Activated T-helper 1 cell treated with anti-CD3 and anti-CD28 coated beads, Interleukin-2, amount 50 U/mL, for 16 hours (primary cell): ENCODE data around the gene PLCL2.
A peak's percentile ranks its signal among the peaks of the same experiment; 100 is the strongest.

Experiments used
- DNase-seq, 2 donors: peaks; one replicate each; pipeline ENCODE4 v3.0.0-alpha.2; 2020; ENCODE audit warnings: low read depth in 1 of 2, low spot score in 1 of 2

Gene PLCL2

DNA sequence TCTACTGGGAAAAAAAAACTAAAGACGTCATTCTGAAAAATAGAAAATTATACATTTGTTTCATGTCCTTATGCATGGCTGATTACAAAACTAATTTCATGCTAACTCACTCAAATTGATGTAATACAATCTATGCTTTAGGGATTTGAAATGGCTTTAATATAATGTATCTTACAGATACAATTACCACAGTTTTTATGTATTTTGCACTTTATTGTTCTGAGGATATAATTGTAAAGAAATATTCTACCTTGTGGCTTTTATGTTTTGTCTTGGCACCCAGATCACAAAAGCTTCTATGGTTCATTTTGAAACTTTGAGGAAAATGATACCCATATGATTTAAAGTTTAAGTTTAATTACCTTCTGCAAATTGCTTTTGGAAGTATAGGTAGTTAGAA lies 122.5 kb downstream of the PLCL2 start:
- DNase-seq = no peak

DNA sequence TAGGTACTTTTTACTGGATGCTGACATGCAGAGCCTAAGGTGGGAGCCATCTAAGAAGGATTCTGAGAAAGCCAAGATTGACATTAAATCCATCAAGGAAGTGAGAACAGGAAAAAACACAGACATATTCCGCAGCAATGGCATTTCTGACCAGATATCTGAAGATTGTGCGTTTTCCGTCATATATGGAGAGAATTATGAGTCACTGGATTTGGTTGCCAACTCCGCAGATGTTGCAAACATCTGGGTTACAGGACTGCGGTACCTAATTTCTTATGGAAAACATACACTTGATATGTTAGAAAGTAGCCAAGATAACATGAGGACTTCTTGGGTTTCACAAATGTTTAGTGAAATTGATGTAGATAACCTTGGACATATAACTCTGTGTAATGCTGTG lies 125.1 kb downstream of the PLCL2 start:
- DNase-seq = no peak

- DNase-seq = no peak
Observed at GRCh38 chr3:17011728-17012338, 127.1 kb downstream of the PLCL2 start.

DNA sequence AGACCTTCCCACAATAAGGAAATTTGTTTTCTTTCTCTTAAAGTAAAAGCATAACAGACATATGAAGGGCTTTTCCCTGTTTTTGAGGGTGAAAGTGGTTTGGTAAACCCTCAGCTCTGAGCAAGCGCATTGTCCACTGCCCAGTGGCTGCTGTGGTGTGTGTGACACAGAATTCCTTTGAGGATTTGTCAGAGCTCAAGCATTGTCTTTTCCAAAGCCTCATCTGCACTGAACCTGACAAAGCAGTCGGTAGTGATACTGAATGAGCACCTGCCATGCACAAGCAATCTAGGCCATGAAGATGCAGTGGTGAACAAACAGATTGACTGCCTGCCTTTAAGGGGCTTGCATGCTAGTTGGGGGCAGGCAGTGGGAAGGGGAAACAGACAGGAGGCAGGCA lies 128.3 kb downstream of the PLCL2 start:
- DNase-seq = no peak

DNA sequence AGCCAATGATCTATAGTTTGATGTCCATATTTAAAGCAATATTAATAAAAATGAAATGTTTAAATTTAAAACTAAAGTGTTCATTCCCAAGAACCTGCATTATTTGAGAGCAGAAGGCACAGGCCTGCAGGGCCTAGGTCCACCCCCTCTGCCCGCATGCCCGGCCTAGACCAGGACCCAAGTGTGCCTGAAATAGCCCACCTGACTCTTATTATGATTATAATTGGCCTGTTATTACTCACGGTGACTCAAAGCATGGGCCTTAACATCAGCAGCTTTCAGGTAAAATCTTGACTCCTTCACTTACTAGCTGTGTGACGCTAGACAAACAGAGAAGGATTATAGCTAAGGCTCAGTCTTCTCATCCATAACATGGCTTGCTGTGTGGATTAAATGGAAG lies 128.8 kb downstream of the PLCL2 start:
- DNase-seq = no peak

DNA sequence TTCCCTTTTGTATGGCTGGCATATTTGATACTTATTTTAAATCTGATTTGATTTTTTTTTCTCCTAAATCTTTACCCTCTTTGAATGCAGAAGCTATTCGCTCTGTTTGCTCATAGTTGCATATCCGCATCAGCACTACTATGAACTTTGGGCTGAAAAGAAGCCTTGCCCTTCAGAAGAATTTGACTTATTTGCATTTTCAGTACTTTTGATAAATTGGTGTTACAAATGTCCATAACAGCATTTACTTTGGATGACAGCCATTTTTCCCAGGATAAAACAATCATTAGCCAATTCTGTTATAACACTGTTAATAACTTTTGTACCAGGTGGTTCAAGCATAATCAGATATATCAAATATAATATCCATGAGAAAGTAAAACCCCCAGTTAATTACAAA lies 129.5 kb downstream of the PLCL2 start:
- no peak for DNase-seq

DNA sequence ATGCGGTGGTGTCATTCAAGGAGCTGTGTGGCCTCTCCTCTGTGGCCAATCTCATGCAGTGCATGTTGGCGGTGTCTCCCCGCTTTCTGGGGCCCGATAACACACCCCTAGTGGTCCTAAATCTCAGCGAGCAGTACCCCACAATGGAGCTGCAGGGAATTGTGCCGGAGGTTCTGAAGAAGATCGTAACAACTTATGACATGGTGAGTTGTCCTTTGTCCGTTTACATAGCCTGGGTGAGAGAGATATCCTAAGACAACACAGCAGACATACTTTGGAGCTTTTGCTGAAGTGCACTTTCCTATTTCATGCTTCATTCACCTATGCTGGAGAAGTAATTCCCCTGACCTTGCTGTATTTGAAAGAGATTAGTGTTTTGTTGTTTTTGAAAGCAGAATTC lies 130.0 kb downstream of the PLCL2 start:
- DNase-seq = no peak

- no peak for DNase-seq
Observed at GRCh38 chr3:17021614-17022013, 136.9 kb downstream of the PLCL2 start.

GRCh38 chr3:17023006-17023664 lies 138.4 kb downstream of the PLCL2 start:
- DNase-seq = peak in 1 of 2 donors; percentile 29

DNA sequence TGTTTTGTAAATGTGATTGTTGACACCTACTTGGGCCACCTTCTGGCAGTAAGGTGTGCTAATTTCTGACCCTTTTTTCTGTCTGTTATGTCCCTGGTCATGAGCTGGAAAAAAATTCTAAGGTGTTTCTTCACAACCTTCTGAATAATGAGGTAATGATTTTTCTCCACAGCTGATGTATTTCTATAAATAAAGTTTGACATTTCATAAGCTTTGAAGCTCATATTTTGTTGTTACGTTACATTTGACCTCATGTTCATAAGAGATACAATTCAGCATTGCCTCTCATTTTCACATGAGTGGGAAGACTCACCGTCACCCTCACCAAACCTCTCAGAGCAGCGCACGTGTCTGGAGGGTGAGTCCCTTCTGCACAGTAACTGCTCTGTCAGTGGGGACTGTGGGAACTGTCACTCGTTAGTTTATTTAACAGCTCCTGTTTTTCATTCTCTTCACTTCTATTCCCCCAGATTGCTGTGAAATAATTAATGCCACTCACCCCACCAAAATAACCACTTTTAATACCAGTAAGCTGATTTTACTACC lies 140.9 kb downstream of the PLCL2 start:
- no peak for DNase-seq

- DNase-seq = no peak
Observed at GRCh38 chr3:17027318-17027717, 142.6 kb downstream of the PLCL2 start.

DNA sequence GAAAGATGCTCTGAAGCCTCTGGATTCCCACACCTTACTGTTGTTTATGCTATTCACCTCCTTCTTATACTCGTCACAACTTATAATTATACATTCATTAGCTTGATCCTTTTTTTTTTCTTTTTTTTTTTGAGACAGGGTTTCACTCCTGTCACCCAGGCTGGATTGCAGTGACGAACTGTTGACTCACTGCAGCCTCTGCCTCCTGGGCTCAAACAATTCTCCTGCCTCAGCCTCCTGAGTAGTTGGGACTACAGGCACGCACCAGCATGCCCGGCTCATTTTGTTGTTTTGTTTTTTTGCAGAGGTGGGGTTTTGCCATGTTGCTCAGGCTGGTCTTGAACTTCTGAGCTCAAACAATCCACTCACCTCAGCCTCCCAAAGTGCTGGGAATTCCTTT lies 143.6 kb downstream of the PLCL2 start:
- DNase-seq = no peak

GRCh38 chr3:17030438-17030837 lies 145.7 kb downstream of the PLCL2 start:
- no peak for DNase-seq

DNA sequence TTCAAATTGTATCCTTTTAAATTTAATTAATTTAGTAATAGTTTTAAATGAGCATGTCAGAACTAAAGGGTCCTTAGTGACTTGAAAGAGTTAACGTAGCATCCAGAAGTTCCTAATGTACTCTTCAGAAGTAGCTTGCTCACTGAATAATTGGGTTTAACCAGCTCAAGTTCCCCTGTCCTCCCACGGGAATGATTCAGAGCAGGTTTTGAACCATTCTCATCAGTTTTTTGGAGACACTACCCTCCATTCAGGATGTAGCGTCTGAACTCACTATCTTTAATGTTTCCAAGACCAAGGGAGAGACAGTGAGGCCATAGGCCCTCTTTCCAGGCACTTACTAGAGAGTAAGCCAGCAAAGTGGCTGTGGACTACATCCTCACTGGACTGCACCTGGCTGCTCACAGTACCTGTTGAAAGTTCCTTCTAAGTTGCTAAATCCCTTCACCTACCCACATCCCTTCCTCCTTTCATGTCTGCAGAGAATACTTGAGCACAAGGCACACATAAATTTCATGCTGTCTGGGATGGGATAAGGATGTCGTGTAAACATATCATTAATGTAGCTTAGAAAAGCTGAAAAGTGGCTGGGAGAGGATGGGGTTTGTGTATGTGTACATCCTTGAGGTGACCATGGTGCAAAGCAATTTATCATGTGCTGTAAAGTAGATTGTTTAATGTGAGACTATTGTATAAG lies 146.3 kb downstream of the PLCL2 start:
- no peak for DNase-seq

DNA sequence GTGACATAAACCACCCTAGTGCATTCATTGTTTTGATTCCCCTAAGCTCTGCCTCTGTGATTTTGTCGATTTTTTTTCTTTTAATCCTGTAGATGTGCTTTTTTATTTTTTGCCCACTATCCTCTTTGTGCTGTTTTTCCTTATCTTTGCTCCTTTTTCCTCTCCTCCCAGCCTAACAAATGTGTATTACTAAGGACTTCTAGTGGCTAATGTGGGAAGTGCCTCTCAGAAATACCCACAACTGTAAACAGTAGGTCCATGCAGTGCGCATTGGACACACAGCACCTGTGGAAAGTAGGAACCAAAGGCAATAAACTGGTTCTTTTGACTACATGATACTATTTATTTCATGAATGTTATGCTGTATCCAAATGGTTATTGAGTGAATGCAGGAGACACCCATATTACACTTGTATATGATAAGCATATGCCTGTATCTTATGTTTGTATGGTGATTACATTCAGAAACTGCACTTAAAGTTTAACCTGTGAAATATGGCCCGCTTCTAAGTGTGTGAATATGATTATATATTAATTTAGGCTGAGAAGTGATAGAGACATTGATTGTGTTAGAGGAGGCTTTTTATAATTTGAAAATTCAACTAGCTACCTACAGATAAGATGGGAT lies 147.8 kb downstream of the PLCL2 start:
- DNase-seq = no peak

DNA sequence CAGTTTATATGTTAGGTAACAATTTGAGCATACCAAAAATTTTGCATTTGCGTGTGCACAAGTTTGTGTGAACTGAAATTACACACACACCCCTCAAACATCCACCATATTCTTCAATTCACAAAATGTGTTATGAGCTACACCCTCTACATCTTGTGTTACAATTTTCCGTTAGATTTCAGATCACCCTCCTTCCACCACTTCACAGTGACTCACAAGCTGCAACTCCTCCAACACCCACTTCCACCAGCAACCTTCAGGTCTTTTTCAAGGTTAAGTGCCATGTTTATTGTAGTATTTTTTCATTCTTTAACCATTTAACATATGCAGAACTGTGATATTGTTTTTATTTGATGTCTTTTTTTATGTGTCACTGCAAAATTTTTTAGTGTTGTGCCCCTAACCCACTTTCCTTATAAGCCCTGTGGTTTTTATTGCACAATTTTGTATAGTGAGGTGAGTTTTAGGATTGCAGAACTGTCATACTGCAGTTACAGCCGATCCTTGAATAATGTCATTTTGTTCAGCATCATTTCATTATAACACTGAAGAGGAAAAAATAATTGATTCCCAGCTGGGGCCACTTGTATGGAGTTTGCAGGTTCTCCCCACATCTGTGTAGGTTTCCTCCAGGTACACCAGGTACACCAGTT lies 148.9 kb downstream of the PLCL2 start:
- no peak for DNase-seq

GRCh38 chr3:17035033-17035432 lies 150.3 kb downstream of the PLCL2 start:
- DNase-seq = no peak

DNA sequence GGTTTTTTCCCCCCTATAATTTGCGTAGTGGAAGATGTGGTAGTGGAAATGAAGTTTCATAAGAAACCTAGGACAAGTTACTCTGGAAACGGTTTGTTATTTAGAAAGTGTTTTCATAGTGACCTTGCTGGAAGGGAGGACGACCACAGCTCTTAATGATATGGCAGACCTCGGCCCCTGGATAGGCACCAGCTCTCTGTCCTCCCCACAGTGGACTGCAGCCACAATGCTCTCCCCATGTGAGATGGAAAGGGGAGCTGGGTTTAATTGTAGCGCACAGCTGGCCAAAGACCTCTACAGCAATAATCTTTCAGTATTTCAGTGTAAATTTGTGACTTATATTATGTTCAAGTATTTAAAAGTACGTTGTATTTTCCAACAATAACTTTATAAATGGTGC lies 151.2 kb downstream of the PLCL2 start:
- DNase-seq = no peak

DNA sequence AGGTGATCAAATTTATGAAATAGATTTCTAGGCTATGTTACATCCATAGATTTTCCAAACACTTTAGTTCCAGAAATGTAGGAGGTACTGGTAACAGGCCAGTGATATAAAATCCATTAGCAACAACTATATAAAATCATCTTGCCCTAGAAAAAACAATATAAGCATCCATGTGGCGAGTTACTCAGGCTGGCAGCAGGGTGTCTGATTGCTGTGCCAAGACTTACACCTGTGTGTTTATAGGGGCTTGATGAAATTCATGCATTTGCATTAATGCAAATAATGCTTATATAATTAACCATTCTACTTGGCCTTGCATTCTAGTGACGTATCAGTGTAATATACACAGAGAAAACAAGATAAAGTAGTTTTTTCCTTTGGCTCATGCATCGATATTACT lies 153.4 kb downstream of the PLCL2 start:
- DNase-seq = no peak

- DNase-seq = no peak
Observed at GRCh38 chr3:17038900-17039553, 154.3 kb downstream of the PLCL2 start.

- DNase-seq = no peak
Observed at GRCh38 chr3:17039594-17039993, 154.8 kb downstream of the PLCL2 start.
